Stimulated activated CD8-positive, alpha-beta memory T cell treated with anti-CD3 and anti-CD28 coated beads, Interleukin-2, amount 100 ng/mL, for 1 hour (primary cell): ENCODE results near the gene NRN1.

Source experiments
- DNase-seq, 2 donors: peaks; one replicate each; pipeline ENCODE4 v3.0.0-alpha.2; 2020; ENCODE audit warnings: low read depth in 2 of 2

The NRN1 gene

GRCh38 chr6:6002848-6003620 lies 3.7 kb downstream of the NRN1 start:
- no peak for DNase-seq

- DNase-seq, result no peak
Observed at GRCh38 chr6:6002005-6002847, 4.5 kb downstream of the NRN1 start.

- no peak for DNase-seq
Observed at GRCh38 chr6:6001443-6001842, 5.3 kb downstream of the NRN1 start.

GRCh38 chr6:5999688-6000608 lies 6.8 kb downstream of the NRN1 start:
- DNase-seq, result no peak

- DNase-seq, result no peak
Observed at GRCh38 chr6:5998711-5999687, 7.7 kb downstream of the NRN1 start.

- no peak for DNase-seq
Observed at GRCh38 chr6:5998236-5998635, 8.5 kb downstream of the NRN1 start.

- DNase-seq, result no peak
Observed at GRCh38 chr6:5997420-5997987, 9.2 kb downstream of the NRN1 start.

- no peak for DNase-seq
Observed at GRCh38 chr6:5996714-5997419, 9.9 kb downstream of the NRN1 start.

- DNase-seq, result no peak
Observed at GRCh38 chr6:5995949-5996713, 10.6 kb downstream of the NRN1 start.

- no peak for DNase-seq
Observed at GRCh38 chr6:5995658-5995948, 11.1 kb downstream of the NRN1 start.

- DNase-seq, result no peak
Observed at GRCh38 chr6:5994999-5995657, 11.6 kb downstream of the NRN1 start.

GRCh38 chr6:5994234-5994998 lies 12.3 kb downstream of the NRN1 start:
- DNase-seq, result no peak

- DNase-seq, result no peak
Observed at GRCh38 chr6:5992551-5993225, 14.0 kb downstream of the NRN1 start.

GRCh38 chr6:5990786-5991185 lies 15.9 kb downstream of the NRN1 start:
- DNase-seq, result no peak

- DNase-seq, result no peak
Observed at GRCh38 chr6:5989141-5989723, 17.5 kb downstream of the NRN1 start.

- no peak for DNase-seq
Observed at GRCh38 chr6:5986861-5987260, 19.9 kb downstream of the NRN1 start.
